22Rv1 (cell line): ENCODE results near the gene NAV3.

Source experiments
- CTCF ChIP-seq: fragments of 450-650 bp; IDR thresholded peaks from 2 replicates; pipeline ENCODE4 v1.5.1; 2017; ENCODE audit warnings: mild to moderate bottlenecking
- ZFX ChIP-seq: fragments of 450-650 bp; IDR thresholded peaks from 2 replicates; pipeline ENCODE4 v1.6.1; 2017; ENCODE audit warnings: antibody characterized with exemption, borderline replicate concordance

GRCh38 chr12:78085542-78086182, 255.0 kb downstream of the NAV3 start:
- no peak for TF ChIP-seq CTCF
- TF ChIP-seq ZFX, result no peak
